HepG2 (cell line): ENCODE results near the gene ADIPOR2. TPM values are rescaled to one million over a fixed set of nuclear protein-coding genes. Genes with fewer than 3 reads are reported as not detected.

ENCODE experiments used
- ATF7 ChIP-seq, 2 experiments: fragments of 450-650 bp in 1 of 2; sonication (generic) in 1 of 2; formaldehyde crosslinking in 1 of 2; IDR thresholded peaks; 2 replicates each; pipeline versions ENCODE4 v1.4.0 to v1.6.1; 2016 to 2020; ENCODE audit warnings: antibody characterized with exemption in 1 of 2, mild to moderate bottlenecking in 1 of 2, missing genetic modification reagents in 1 of 2
- BORCS8-MEF2B ChIP-seq: sonication (generic); formaldehyde crosslinking; IDR thresholded peaks from 2 replicates; pipeline ENCODE4 v1.8.0; 2022; ENCODE audit warnings: mild to moderate bottlenecking, missing genetic modification reagents
- CBFB ChIP-seq: sonication (generic); formaldehyde crosslinking; IDR thresholded peaks from 2 replicates; pipeline ENCODE4 v1.4.0; 2020; ENCODE audit warnings: missing genetic modification reagents
- CREM ChIP-seq, 2 experiments: sonication (generic) in 1 of 2; formaldehyde crosslinking in 1 of 2; IDR thresholded peaks; 2 replicates each; pipeline versions ENCODE4 v1.4.0 to v1.6.1; 2016 to 2020; ENCODE audit warnings: antibody characterized with exemption in 1 of 2, mild to moderate bottlenecking in 1 of 2, missing genetic modification reagents in 1 of 2
- KDM1A ChIP-seq: IDR thresholded peaks from 2 replicates; pipeline ENCODE4 v1.6.1; 2016; ENCODE audit warnings: missing compliant biosample characterization
- NAIF1 ChIP-seq: sonication (generic); formaldehyde crosslinking; IDR thresholded peaks from 2 replicates; pipeline ENCODE4 v1.5.0; 2020; ENCODE audit warnings: mild to moderate bottlenecking, missing genetic modification reagents, borderline replicate concordance
- NCOA2 ChIP-seq: sonication (generic); formaldehyde crosslinking; IDR thresholded peaks from 2 replicates; pipeline ENCODE4 v1.8.0; 2022; ENCODE audit warnings: inconsistent platforms
- RARG ChIP-seq: sonication (generic); formaldehyde crosslinking; IDR thresholded peaks from 2 replicates; pipeline ENCODE4 v1.4.0; 2020; ENCODE audit warnings: low read depth, mild to moderate bottlenecking, missing genetic modification reagents
- SP5 ChIP-seq: IDR thresholded peaks from 2 replicates; pipeline ENCODE4 v1.6.1; 2016; ENCODE audit warnings: low read depth, borderline replicate concordance
- TCF7 ChIP-seq: sonication (generic); IDR thresholded peaks from 2 replicates; pipeline ENCODE4 v1.6.1; 2016; ENCODE audit warnings: antibody characterized with exemption, low read depth
- U2AF1 ChIP-seq: fragments of 200-400 bp; formaldehyde crosslinking; optimal IDR thresholded peaks from 2 replicates; pipeline ENCODE3; 2017; ENCODE audit warnings: mild to moderate bottlenecking, low read depth, low read length
- ZNF224 ChIP-seq: sonication (generic); formaldehyde crosslinking; IDR thresholded peaks from 2 replicates; pipeline ENCODE4 v1.5.0; 2020; ENCODE audit warnings: mild to moderate bottlenecking, missing genetic modification reagents
- ZNF510 ChIP-seq: sonication (generic); formaldehyde crosslinking; IDR thresholded peaks from 2 replicates; pipeline ENCODE4 v1.4.0; 2020; ENCODE audit warnings: low read depth, mild to moderate bottlenecking, missing genetic modification reagents
- ZNF547 ChIP-seq: sonication (generic); formaldehyde crosslinking; IDR thresholded peaks from 2 replicates; pipeline ENCODE4 v1.5.1; 2020; ENCODE audit warnings: mild to moderate bottlenecking, missing genetic modification reagents
- ZNF781 ChIP-seq: sonication (generic); formaldehyde crosslinking; IDR thresholded peaks from 2 replicates; pipeline ENCODE4 v1.5.1; 2020; ENCODE audit warnings: borderline replicate concordance, mild to moderate bottlenecking, missing genetic modification reagents; ENCODE audit errors: not compliant biosample characterization
- polyA plus RNA-seq, 8 experiments: library from polyadenylated mRNA; depleted of rRNA in 3 of 8; stranded (reverse) in 7 of 8; unstranded in 1 of 8; fragments of >200 nt; fragmentation: Illumina TruSeq in 4 of 8; extraction: Trizol in 4 of 8; gene quantifications; 2 replicates each; pipeline versions ENCODE4 v1.2.1 to v1.2.3, GENCODE V29; 2011 to 2016; ENCODE audit warnings: low read depth in 4 of 8, missing spikeins in 1 of 8, mixed read lengths in 1 of 8; ENCODE audit not compliant: insufficient read depth in 1 of 8
- total RNA-seq, 5 experiments: library from RNA; depleted of rRNA; stranded (reverse); fragments of >200 nt; fragmentation: Illumina TruSeq; extraction: Trizol; gene quantifications; 2 replicates each; pipeline ENCODE4 v1.2.3, GENCODE V29; 2016; ENCODE audit warnings: low read depth in 1 of 5
- TF ChIP-seq, protein P1 (sequence below): sonication (generic); formaldehyde crosslinking; IDR thresholded peaks from 2 replicates; pipeline ENCODE4 v1.4.0; 2020; ENCODE audit warnings: missing genetic modification reagents
- TF ChIP-seq, protein P2 (sequence below): sonication (generic); formaldehyde crosslinking; IDR thresholded peaks from 2 replicates; pipeline ENCODE4 v1.4.0; 2020; ENCODE audit warnings: missing genetic modification reagents, borderline replicate concordance
- TF ChIP-seq, protein P3 (sequence below): sonication (generic); formaldehyde crosslinking; IDR thresholded peaks from 2 replicates; pipeline ENCODE4 v1.4.0; 2020; ENCODE audit warnings: missing genetic modification reagents, mild to moderate bottlenecking, borderline replicate concordance
- TF ChIP-seq, protein P4 (sequence below): sonication (generic); formaldehyde crosslinking; IDR thresholded peaks from 2 replicates; pipeline ENCODE4; 2020; ENCODE audit warnings: missing genetic modification reagents, mild to moderate bottlenecking, borderline replicate concordance
- TF ChIP-seq, protein P5 (sequence below): sonication (generic); formaldehyde crosslinking; IDR thresholded peaks from 2 replicates; pipeline ENCODE4 v1.5.0; 2020; ENCODE audit warnings: missing genetic modification reagents, mild to moderate bottlenecking, borderline replicate concordance

The ADIPOR2 gene
- total and polyA plus RNA-seq, 2 of the 13 experiments (the other 11 are each of a cell fraction or from before 2014, with no cell fraction given) = 35.2 to 52.2 TPM

DNA sequence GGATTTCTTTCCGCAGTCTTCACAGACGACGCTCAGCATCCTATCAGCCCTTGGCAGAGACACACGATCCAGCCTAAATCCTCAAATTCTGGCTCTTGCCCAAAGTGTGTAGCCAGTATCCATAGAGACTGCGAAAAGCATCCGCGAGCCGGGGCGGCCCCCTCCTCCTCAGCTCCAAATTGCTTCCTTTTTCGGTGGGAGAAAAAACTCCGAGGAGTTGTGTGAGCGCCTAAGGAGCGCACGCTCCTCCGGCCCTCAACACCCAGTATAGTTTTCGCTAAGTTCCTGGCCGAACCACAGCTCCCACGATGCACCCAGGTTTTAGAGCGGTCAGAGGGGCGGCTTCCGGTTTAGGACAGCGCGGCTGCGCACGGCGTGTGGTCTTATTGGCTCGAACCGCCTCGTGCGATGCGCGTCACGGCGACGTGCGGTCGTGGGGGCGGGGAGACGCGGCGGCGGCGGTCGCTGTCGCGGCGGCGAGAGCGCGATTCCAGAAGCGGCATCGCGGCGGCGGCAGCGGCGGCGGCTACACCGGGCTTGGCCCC, at the start of gene ADIPOR2 (continued):
- no peak for TF ChIP-seq KDM1A (CRISPR knock-in tag)
- no peak for TF ChIP-seq ZNF781 (CRISPR knock-in tag)
- no peak for TF ChIP-seq NCOA2
- no peak for TF ChIP-seq U2AF1
- no peak for TF ChIP-seq RARG (CRISPR knock-in tag)
- TF ChIP-seq, protein P1, sequence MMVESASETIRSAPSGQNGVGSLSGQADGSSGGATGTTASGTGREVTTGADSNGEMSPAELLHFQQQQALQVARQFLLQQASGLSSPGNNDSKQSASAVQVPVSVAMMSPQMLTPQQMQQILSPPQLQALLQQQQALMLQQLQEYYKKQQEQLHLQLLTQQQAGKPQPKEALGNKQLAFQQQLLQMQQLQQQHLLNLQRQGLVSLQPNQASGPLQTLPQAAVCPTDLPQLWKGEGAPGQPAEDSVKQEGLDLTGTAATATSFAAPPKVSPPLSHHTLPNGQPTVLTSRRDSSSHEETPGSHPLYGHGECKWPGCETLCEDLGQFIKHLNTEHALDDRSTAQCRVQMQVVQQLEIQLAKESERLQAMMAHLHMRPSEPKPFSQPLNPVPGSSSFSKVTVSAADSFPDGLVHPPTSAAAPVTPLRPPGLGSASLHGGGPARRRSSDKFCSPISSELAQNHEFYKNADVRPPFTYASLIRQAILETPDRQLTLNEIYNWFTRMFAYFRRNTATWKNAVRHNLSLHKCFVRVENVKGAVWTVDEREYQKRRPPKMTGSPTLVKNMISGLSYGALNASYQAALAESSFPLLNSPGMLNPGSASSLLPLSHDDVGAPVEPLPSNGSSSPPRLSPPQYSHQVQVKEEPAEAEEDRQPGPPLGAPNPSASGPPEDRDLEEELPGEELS (CRISPR knock-in tag) = no peak
- TF ChIP-seq ZNF224 (CRISPR knock-in tag) = peak; percentile 41; the same call in 1 of the 2 replicates
- TF ChIP-seq, protein P2, sequence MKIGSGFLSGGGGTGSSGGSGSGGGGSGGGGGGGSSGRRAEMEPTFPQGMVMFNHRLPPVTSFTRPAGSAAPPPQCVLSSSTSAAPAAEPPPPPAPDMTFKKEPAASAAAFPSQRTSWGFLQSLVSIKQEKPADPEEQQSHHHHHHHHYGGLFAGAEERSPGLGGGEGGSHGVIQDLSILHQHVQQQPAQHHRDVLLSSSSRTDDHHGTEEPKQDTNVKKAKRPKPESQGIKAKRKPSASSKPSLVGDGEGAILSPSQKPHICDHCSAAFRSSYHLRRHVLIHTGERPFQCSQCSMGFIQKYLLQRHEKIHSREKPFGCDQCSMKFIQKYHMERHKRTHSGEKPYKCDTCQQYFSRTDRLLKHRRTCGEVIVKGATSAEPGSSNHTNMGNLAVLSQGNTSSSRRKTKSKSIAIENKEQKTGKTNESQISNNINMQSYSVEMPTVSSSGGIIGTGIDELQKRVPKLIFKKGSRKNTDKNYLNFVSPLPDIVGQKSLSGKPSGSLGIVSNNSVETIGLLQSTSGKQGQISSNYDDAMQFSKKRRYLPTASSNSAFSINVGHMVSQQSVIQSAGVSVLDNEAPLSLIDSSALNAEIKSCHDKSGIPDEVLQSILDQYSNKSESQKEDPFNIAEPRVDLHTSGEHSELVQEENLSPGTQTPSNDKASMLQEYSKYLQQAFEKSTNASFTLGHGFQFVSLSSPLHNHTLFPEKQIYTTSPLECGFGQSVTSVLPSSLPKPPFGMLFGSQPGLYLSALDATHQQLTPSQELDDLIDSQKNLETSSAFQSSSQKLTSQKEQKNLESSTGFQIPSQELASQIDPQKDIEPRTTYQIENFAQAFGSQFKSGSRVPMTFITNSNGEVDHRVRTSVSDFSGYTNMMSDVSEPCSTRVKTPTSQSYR (CRISPR knock-in tag) = peak; percentile 92
- 0 out of 2 replicates have a peak, but pooled peaks have one; percentile 55 for TF ChIP-seq BORCS8-MEF2B (CRISPR knock-in tag)
- no peak for TF ChIP-seq NAIF1 (CRISPR knock-in tag)
- TF ChIP-seq ATF7 (IDR thresholded peaks at IDR 0.05) = no peak
- TF ChIP-seq ATF7 (CRISPR knock-in tag; IDR thresholded peaks at IDR 0.05) = no peak; the same call in 1 of the 2 replicates
- TF ChIP-seq TCF7 = no peak
- TF ChIP-seq SP5 = peak; percentile 46; the same call in 1 of the 2 replicates
- 0 out of 2 replicates have a peak, but pooled peaks have one; percentile 78 for TF ChIP-seq ZNF510 (CRISPR knock-in tag)
- TF ChIP-seq, protein P3, sequence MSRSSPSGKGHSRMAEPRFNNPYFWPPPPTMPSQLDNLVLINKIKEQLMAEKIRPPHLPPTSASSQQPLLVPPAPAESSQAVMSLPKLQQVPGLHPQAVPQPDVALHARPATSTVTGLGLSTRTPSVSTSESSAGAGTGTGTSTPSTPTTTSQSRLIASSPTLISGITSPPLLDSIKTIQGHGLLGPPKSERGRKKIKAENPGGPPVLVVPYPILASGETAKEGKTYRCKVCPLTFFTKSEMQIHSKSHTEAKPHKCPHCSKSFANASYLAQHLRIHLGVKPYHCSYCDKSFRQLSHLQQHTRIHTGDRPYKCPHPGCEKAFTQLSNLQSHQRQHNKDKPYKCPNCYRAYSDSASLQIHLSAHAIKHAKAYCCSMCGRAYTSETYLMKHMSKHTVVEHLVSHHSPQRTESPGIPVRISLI = no peak
- TF ChIP-seq CBFB = no peak
- peak; percentile 82 for TF ChIP-seq CREM (IDR thresholded peaks at IDR 0.05)
- TF ChIP-seq CREM (CRISPR knock-in tag; IDR thresholded peaks at IDR 0.05) = no peak; the same call in 1 of the 2 replicates
- TF ChIP-seq, protein P4, sequence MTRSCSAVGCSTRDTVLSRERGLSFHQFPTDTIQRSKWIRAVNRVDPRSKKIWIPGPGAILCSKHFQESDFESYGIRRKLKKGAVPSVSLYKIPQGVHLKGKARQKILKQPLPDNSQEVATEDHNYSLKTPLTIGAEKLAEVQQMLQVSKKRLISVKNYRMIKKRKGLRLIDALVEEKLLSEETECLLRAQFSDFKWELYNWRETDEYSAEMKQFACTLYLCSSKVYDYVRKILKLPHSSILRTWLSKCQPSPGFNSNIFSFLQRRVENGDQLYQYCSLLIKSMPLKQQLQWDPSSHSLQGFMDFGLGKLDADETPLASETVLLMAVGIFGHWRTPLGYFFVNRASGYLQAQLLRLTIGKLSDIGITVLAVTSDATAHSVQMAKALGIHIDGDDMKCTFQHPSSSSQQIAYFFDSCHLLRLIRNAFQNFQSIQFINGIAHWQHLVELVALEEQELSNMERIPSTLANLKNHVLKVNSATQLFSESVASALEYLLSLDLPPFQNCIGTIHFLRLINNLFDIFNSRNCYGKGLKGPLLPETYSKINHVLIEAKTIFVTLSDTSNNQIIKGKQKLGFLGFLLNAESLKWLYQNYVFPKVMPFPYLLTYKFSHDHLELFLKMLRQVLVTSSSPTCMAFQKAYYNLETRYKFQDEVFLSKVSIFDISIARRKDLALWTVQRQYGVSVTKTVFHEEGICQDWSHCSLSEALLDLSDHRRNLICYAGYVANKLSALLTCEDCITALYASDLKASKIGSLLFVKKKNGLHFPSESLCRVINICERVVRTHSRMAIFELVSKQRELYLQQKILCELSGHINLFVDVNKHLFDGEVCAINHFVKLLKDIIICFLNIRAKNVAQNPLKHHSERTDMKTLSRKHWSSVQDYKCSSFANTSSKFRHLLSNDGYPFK (CRISPR knock-in tag) = peak; percentile 55; the same call in 1 of the 2 replicates
- TF ChIP-seq, protein P5, sequence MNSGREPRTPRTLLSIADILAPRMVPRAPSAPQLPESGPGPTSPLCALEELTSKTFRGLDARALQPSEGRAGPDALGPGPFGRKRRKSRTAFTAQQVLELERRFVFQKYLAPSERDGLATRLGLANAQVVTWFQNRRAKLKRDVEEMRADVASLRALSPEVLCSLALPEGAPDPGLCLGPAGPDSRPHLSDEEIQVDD = peak; percentile 80; the same call in 1 of the 2 replicates
- TF ChIP-seq ZNF547 = no peak
